Prostate gland (tissue), 2 donors: ENCODE data around the gene ULK4.

Source experiments
- CTCF ChIP-seq, 4 experiments: fragments of 200-600 bp in 2 of 4; fragments of 450-650 bp in 2 of 4; sonication (generic) in 2 of 4; IDR thresholded peaks; 1 replicate in 3 of 4; 2 replicates in 1 of 4; pipeline ENCODE4 v1.5.1; 2016 to 2019; ENCODE audit warnings: antibody characterized with exemption in 4 of 4, mild to moderate bottlenecking in 2 of 4, moderate library complexity in 2 of 4
- POLR2A ChIP-seq: fragments of 450-650 bp; IDR thresholded peaks from one replicate; pipeline ENCODE4 v1.6.1; 2016; ENCODE audit warnings: antibody characterized with exemption, mild to moderate bottlenecking
- POLR2AphosphoS5 ChIP-seq: sonication (generic); formaldehyde crosslinking; IDR thresholded peaks from one replicate; pipeline ENCODE4 v1.6.1; 2017; ENCODE audit warnings: antibody characterized with exemption

- TF ChIP-seq CTCF (IDR thresholded peaks at IDR 0.05), result no peak
- TF ChIP-seq POLR2A, result no peak
- TF ChIP-seq POLR2AphosphoS5, result no peak
Observed at GRCh38 chr3:41328926-41329325, 633.0 kb downstream of the ULK4 start.
